NCI-H1417 (cell line): Measurements from ENCODE around the gene WDFY4.

Source experiments
- DNase-seq, 3 experiments: peaks; one replicate each; lab custom pipeline; 2025; lab: John Stamatoyannopoulos, UW

Gene WDFY4

DNA sequence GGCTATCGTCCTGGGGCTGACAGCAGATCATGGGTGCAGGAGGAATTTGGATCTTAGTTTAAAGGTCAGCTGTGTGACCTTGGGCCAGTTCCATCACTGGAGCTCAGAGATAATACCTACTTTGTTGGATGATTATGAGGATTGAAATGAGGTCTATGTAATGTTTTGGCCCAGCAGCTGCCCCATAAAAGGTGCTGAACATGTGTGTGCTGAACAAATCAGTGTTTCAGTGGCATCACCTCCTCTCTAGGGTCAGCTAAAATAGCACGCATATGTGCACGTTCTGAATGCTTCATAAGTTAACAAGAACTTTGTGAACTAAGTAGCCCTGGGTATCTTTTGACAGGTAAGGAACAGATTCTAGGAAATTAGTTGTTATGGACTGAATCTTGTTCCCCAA lies 339.8 kb downstream of the WDFY4 start:
- no peak for DNase-seq

DNA sequence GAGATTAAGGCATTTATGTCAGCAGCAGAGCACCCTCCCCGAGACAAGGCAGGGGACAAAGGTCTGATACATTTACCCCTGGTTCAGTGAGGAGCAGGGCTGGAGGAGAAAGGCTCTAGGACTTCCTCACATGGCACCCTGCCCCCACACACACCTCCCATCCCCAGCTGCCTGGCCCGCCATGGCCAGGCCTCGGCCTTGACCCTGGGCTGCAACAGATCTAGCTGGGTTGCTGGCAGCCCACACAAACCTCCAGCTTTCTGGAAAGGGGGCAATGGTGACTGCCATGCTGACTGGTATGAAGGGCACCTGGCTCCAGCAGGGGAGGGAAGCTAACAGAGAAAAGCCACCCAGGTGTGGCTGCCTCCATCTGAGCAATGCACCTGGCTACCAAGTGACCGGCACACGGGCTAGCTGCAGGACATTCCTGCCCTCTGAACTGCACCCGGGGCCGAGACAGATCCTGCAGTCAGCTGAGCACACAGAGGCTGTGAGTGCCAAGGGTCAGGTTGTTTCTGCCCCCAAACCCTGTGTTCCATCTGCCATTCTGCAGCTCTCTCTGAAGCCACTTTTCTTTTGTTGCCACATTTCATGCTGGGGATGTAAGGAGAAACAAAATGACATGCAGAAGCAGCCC lies 340.8 kb downstream of the WDFY4 start:
- no peak for DNase-seq

DNA sequence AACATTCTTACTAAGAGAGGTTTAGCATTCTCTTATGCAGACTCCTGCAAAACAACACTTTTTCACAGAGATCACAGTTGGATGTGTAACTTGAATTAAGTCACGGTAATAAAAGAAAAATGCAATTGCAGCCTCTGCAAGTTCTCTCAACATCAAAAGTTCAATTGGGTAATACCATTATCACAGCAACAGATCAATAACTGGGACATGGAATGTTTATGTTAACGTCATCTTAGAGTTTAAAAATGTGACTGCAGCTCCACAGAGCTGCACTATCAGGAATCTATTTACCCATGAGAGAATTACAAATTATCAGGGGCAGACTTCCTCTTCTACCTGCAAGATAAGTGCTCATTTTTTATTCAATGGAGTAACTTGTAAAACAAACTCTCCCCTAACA lies 344.0 kb downstream of the WDFY4 start:
- DNase-seq: no peak

DNA sequence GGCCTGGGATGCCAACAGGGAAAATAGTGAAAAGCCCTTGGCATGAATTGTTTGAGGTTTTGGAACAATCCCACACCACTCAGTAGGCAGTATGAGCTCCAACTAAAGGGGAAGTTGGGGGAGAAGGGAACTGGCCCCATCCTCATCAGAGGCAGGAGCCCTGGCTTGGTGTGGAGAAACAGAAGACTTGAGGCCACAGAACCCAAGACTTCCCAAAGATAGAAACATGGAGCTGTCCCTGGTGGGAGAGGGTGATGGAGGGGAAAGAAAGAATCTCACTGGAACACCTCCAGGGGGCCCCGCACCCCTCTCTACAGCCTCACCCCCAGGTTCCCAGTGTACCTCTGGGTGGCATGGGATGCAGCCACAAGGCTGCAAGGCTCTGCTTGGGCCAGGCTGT lies 345.0 kb downstream of the WDFY4 start:
- no peak for DNase-seq
